ENCODE data around the gene DBF4B.

- TF ChIP-seq CTCF (IDR thresholded peaks at IDR 0.05): no peak
- no peak for TF ChIP-seq POLR2A (IDR thresholded peaks at IDR 0.05)
These were observed 60.2 kb downstream of the DBF4B start for GRCh38 chr17:44768505-44769142.

Data from esophagus squamous epithelium (tissue), 4 donors.